PFSK-1 (cell line): ENCODE results near the gene ARHGAP19.

Experiments used
- FOXP2 ChIP-seq: optimal IDR thresholded peaks from 2 replicates; pipeline ENCODE3; 2011; ENCODE audit warnings: borderline replicate concordance, control low read depth, inconsistent platforms; ENCODE audit not compliant: insufficient read depth; ENCODE audit errors: extremely low read length, extremely low read depth
- POLR2AphosphoS5 ChIP-seq: IDR thresholded peaks from 2 replicates; pipeline ENCODE4 v1.6.1; 2012; ENCODE audit warnings: low read depth, mild to moderate bottlenecking, control low read depth, low read length, moderate library complexity
- REST ChIP-seq, 2 experiments: IDR thresholded peaks; 2 replicates each; pipeline versions ENCODE4 v1.6.1 to v1.8.0; 2011 to 2012; ENCODE audit warnings: low read depth in 2 of 2, low read length in 2 of 2, control low read depth in 1 of 2, inconsistent platforms in 1 of 2, mild to moderate bottlenecking in 1 of 2, moderate library complexity in 1 of 2; ENCODE audit not compliant: insufficient read depth in 1 of 2
- SIN3A ChIP-seq: IDR thresholded peaks from 2 replicates; pipeline ENCODE4 v1.6.1; 2012; ENCODE audit warnings: mild to moderate bottlenecking, low read length, moderate library complexity, borderline replicate concordance; ENCODE audit not compliant: insufficient read depth
- TAF1 ChIP-seq: IDR thresholded peaks from 2 replicates; pipeline ENCODE4 v1.6.1; 2012; ENCODE audit warnings: low read length, control low read depth, borderline replicate concordance; ENCODE audit not compliant: insufficient read depth

GRCh38 chr10:97336942-97337831 is 44.8 kb upstream of the ARHGAP19 start:
- no peak for TF ChIP-seq TAF1
- TF ChIP-seq POLR2AphosphoS5, result no peak
- TF ChIP-seq REST (IDR thresholded peaks at IDR 0.05; ENCODE audit: insufficient read depth in 1 of 2, low read depth in 2 of 2, low read length in 2 of 2), result no peak
- TF ChIP-seq FOXP2, result no peak
- no peak for TF ChIP-seq SIN3A
